Spleen (tissue), 11 donors: Measurements from ENCODE around the gene ITGA2. TPM values are rescaled to one million over a fixed set of nuclear protein-coding genes. Genes with fewer than 3 reads are reported as not detected.

Experiments used
- DNase-seq: peaks from one replicate; pipeline ENCODE4 v3.0.0-alpha.2; 2020
- H3K27ac ChIP-seq, 8 donors: fragments of 200-600 bp; sonication (generic) in 7 of 8; 1 replicate in 4 of 8; 2 replicates in 4 of 8; pipeline versions ENCODE4 v1.5.0 to v1.8.0; 2016 to 2021; ENCODE audit warnings: inconsistent platforms in 4 of 8, mild to moderate bottlenecking in 4 of 8, moderate library complexity in 1 of 8
- H3K27me3 ChIP-seq, 7 donors: fragments of 200-600 bp; sonication (generic) in 6 of 7; replicated peaks in 1 of 7; 1 replicate in 4 of 7; 2 replicates in 3 of 7; pipeline versions ENCODE4 v1.5.0 to v1.8.0; 2016 to 2021; ENCODE audit warnings: inconsistent platforms in 3 of 7, mild to moderate bottlenecking in 1 of 7
- H3K36me3 ChIP-seq, 6 donors: fragments of 200-600 bp; sonication (generic) in 5 of 6; 1 replicate in 4 of 6; 2 replicates in 2 of 6; pipeline versions ENCODE4 v1.5.0 to v1.8.0; 2016 to 2021; ENCODE audit warnings: inconsistent platforms in 2 of 6
- H3K4me1 ChIP-seq, 6 donors: fragments of 200-600 bp; sonication (generic) in 5 of 6; 1 replicate in 3 of 6; 2 replicates in 3 of 6; pipeline versions ENCODE4 v1.5.0 to v1.8.0; 2016 to 2021; ENCODE audit warnings: inconsistent platforms in 3 of 6
- H3K4me3 ChIP-seq, 8 donors: fragments of 200-600 bp; sonication (generic) in 7 of 8; 1 replicate in 4 of 8; 2 replicates in 4 of 8; pipeline versions ENCODE4 v1.5.0 to v1.8.0; 2016 to 2021; ENCODE audit warnings: inconsistent platforms in 4 of 8, mild to moderate bottlenecking in 4 of 8, moderate library complexity in 2 of 8
- H3K9me3 ChIP-seq, 8 donors: fragments of 200-600 bp; sonication (generic) in 7 of 8; 1 replicate in 4 of 8; 2 replicates in 4 of 8; pipeline versions ENCODE4 v1.5.0 to v1.8.0; 2016 to 2021; ENCODE audit warnings: inconsistent platforms in 4 of 8
- CTCF ChIP-seq, 11 experiments: fragments of 200-600 bp in 7 of 11; fragments of 450-650 bp in 4 of 11; sonication (generic) in 4 of 11; IDR thresholded peaks in 8 of 11; conservative IDR thresholded peaks in 3 of 11; 1 replicate in 7 of 11; 2 replicates in 4 of 11; pipeline versions ENCODE4 v1.4.0 to v1.8.0; 2016 to 2021; ENCODE audit warnings: antibody characterized with exemption in 11 of 11, inconsistent platforms in 4 of 11, mild to moderate bottlenecking in 1 of 11
- POLR2A ChIP-seq, 3 donors: fragments of 450-650 bp; IDR thresholded peaks; one replicate each; pipeline ENCODE4 v1.5.1; 2017; ENCODE audit warnings: antibody characterized with exemption in 3 of 3, mild to moderate bottlenecking in 1 of 3
- POLR2AphosphoS5 ChIP-seq, 3 donors: sonication (generic); formaldehyde crosslinking; IDR thresholded peaks; one replicate each; pipeline ENCODE4 v1.5.1; 2017; ENCODE audit warnings: antibody characterized with exemption in 3 of 3
- WGBS, 5 donors: extraction: QIAGEN DNeasy Blood & Tissue Kit in 3 of 5; methylation state at CpG; one replicate each; pipeline versions ENCODE4 v1.1.5 to v1.1.7; 2013 to 2018; 5-methylcytosine and 5-hydroxymethylcytosine counted together
- intact Hi-C: fragments of 100-400 bp; cut with DNase I; formaldehyde crosslinking; loops from one replicate; pipeline ENCODE4 v1.15.0; 2023; ENCODE audit warnings: low total_unique reads
- polyA plus RNA-seq, 3 donors: library from polyadenylated mRNA; stranded (reverse); fragments of 200-250 nt; gene quantifications; one replicate each; pipeline ENCODE4 v1.2.1, GENCODE V29; 2013
- total RNA-seq, 7 donors: library from RNA; depleted of rRNA in 3 of 7; stranded (reverse); fragments of >200 nt in 3 of 7; fragmentation: NEBNext Ultra II Directional in 4 of 7; extraction: Animal tissue kit (Norgen Biotek cat#: 25700) in 4 of 7; gene quantifications; one replicate each; pipeline versions ENCODE4 v1.1.0 to v1.2.1, GENCODE V29; 2016 to 2021
- donor health status: healthy with polysubstance abuse.
- donor health status: DM: no; HTN: no; CAD: no; lungs with moderate emphysema.
- donor health status: DM: no; HTN: no; CAD: no.
- donor health status: Bipolar disorder and iron deficiency.
- donor health status: healthy.
- donor health status: DM: no; HTN: no; CAD: no.
- donor health status: DM: yes; HTN: yes; CAD: no.

The ITGA2 gene
- total and polyA plus RNA-seq, 10 donors, result 0.54 to 21.6 (median 13.1) TPM

GRCh38 chr5:52994266-52994665 lies 5.1 kb downstream of the ITGA2 start:
- no peaks in the 10 kb centered on the region for H3K9me3 ChIP-seq
- intact Hi-C loops, result no loop called here
- TF ChIP-seq POLR2A (IDR thresholded peaks at IDR 0.05), result no peak
- TF ChIP-seq POLR2AphosphoS5 (IDR thresholded peaks at IDR 0.05), result no peak
- TF ChIP-seq CTCF (IDR thresholded peaks at IDR 0.05 in 8 of 11, conservative IDR thresholded peaks at IDR 0.05 in 3 of 11), result no peak
- H3K27me3 ChIP-seq, result peaks cover 2 to 18% (median 3%) of the 10 kb centered on the region in 7 donors
- no peaks in the 10 kb centered on the region for H3K36me3 ChIP-seq
- H3K4me3 ChIP-seq, result no peak overlapping the region
- H3K27ac ChIP-seq, result no peak overlapping the region
- no peak for DNase-seq
- WGBS, 5 donors, result 91 to 97% (median 94%) methylated on average over 1 of the region's 1 CpG
- H3K4me1 ChIP-seq, result peaks cover 0 to 29% (median 16%) of the 10 kb centered on the region in 6 donors

GRCh38 chr5:52995095-52995494 lies 5.9 kb downstream of the ITGA2 start:
- no peak for TF ChIP-seq POLR2AphosphoS5 (IDR thresholded peaks at IDR 0.05)
- no peak for TF ChIP-seq CTCF (IDR thresholded peaks at IDR 0.05 in 8 of 11, conservative IDR thresholded peaks at IDR 0.05 in 3 of 11)
- TF ChIP-seq POLR2A (IDR thresholded peaks at IDR 0.05), result no peak
- peaks cover 0 to 10% (median 0%) of the 10 kb centered on the region in 7 donors for H3K27me3 ChIP-seq
- no peak overlapping the region for H3K27ac ChIP-seq
- no peaks in the 10 kb centered on the region for H3K36me3 ChIP-seq
- H3K4me1 ChIP-seq, result peaks cover 0 to 20% (median 9%) of the 10 kb centered on the region in 6 donors
- no peak for DNase-seq
- no peak overlapping the region for H3K4me3 ChIP-seq
- intact Hi-C loops, result no loop called here
- 86 to 100% (median 93%) methylated on average over 1 of the region's 1 CpG for WGBS, 5 donors
- H3K9me3 ChIP-seq, result no peaks in the 10 kb centered on the region

GRCh38 chr5:52995914-52996313 lies 6.8 kb downstream of the ITGA2 start:
- Histone ChIP-seq H3K36me3 (no peaks in the 10 kb centered on the region), H3K27me3 (peaks cover 0 to 1% (median 0%) of the 10 kb centered on the region in 7 donors), H3K4me3 (no peak overlapping the region), H3K4me1 (peaks cover 0 to 13% (median 4%) of the 10 kb centered on the region in 6 donors), H3K27ac (no peak overlapping the region), H3K9me3 (no peaks in the 10 kb centered on the region)
- no peak for DNase-seq
- WGBS, 5 donors, result 89 to 100% (median 98%) methylated on average over 1 of the region's 1 CpG
- no peak for TF ChIP-seq POLR2AphosphoS5 (IDR thresholded peaks at IDR 0.05)
- no peak for TF ChIP-seq POLR2A (IDR thresholded peaks at IDR 0.05)
- no peak for TF ChIP-seq CTCF (IDR thresholded peaks at IDR 0.05 in 8 of 11, conservative IDR thresholded peaks at IDR 0.05 in 3 of 11)
- intact Hi-C loops, result no loop called here

GRCh38 chr5:52996979-52997378 lies 7.8 kb downstream of the ITGA2 start:
- H3K4me3 ChIP-seq, result no peak overlapping the region
- TF ChIP-seq POLR2A (IDR thresholded peaks at IDR 0.05) (no peak), POLR2AphosphoS5 (IDR thresholded peaks at IDR 0.05) (no peak), CTCF (IDR thresholded peaks at IDR 0.05 in 8 of 11, conservative IDR thresholded peaks at IDR 0.05 in 3 of 11) (no peak)
- peaks cover 0 to 5% (median 0%) of the 10 kb centered on the region in 6 donors for H3K4me1 ChIP-seq
- 78 to 93% (median 85%) methylated on average over 1 of the region's 1 CpG for WGBS, 5 donors
- intact Hi-C loops, result no loop called here
- H3K27ac ChIP-seq, result no peak overlapping the region
- no peaks in the 10 kb centered on the region for H3K9me3 ChIP-seq
- DNase-seq, result no peak
- H3K27me3 ChIP-seq, result no peaks in the 10 kb centered on the region
- H3K36me3 ChIP-seq, result no peaks in the 10 kb centered on the region
